AG04450 (cell line): ENCODE measurements around the gene ACYP2. TPM values are rescaled to one million over a fixed set of nuclear protein-coding genes. Genes with fewer than 3 reads are reported as not detected.

Experiments
- CTCF ChIA-PET: fragments of 300-600, 350-600 bp; formaldehyde crosslinking; extraction: SDS; loops from one replicate; lab custom pipeline; 2022; ENCODE audit warnings: antibody characterized with exemption, inconsistent platforms; lab: Charles Lee
- POLR2A ChIA-PET: fragments of 350-600 bp; formaldehyde crosslinking; extraction: SDS; loops from one replicate; lab custom pipeline; 2021; ENCODE audit warnings: antibody characterized with exemption, inconsistent platforms; lab: Yijun Ruan, JAX
- DNase-seq: peaks from one replicate; pipeline ENCODE4 v3.0.0-alpha.2; 2011; ENCODE audit warnings: low read depth, low spot score
- H3K27ac ChIP-seq: one replicate; pipeline ENCODE4 v1.5.1; 2012; ENCODE audit warnings: low read depth, low read length, control low read depth
- H3K27me3 ChIP-seq: one replicate; pipeline ENCODE4 v1.6.0; 2012; ENCODE audit warnings: low read length; ENCODE audit not compliant: control insufficient read depth, insufficient read depth
- H3K4me3 ChIP-seq: 2 replicates; pipeline ENCODE4 v1.5.1; 2011; ENCODE audit warnings: mild to moderate bottlenecking, low read depth, low read length, control low read depth
- H3K9me3 ChIP-seq: 2 replicates; pipeline ENCODE4 v1.5.1; 2012; ENCODE audit warnings: low read length; ENCODE audit not compliant: control insufficient read depth, insufficient read depth
- CTCF ChIP-seq: IDR thresholded peaks from 2 replicates; pipeline ENCODE4 v1.5.1; 2011; ENCODE audit warnings: low read depth, low read length, control low read depth, inconsistent platforms
- polyA plus RNA-seq: library from polyadenylated mRNA; depleted of rRNA; stranded (reverse); fragments of >200 nt; gene quantifications from 2 replicates; pipeline ENCODE4 v1.2.3, GENCODE V29; 2011

Gene ACYP2
- polyA plus RNA-seq, 1 experiment = 8.1 TPM

- Histone ChIP-seq H3K9me3 (no peaks in the 10 kb centered on the region), H3K4me3 (peak overlapping the region; percentile 70), H3K27ac (no peak overlapping the region), H3K27me3 (no peaks in the 10 kb centered on the region)
- ChIA-PET POLR2A (no interaction called here), CTCF (no interaction called here)
- TF ChIP-seq CTCF = 0 out of 2 replicates have a peak, but pooled peaks have one; percentile 2
- DNase-seq = no peak
Measured at GRCh38 chr2:54330926-54331835, 215.8 kb downstream of the ACYP2 start.

GRCh38 chr2:54332386-54332785 is 217.0 kb downstream of the ACYP2 start:
- H3K27me3 ChIP-seq = no peaks in the 10 kb centered on the region
- no peak for TF ChIP-seq CTCF
- POLR2A ChIA-PET = no interaction called here
- H3K27ac ChIP-seq = no peak overlapping the region
- CTCF ChIA-PET = no interaction called here
- DNase-seq = no peak
- H3K4me3 ChIP-seq = no peak overlapping the region
- H3K9me3 ChIP-seq = no peaks in the 10 kb centered on the region

GRCh38 chr2:54336136-54336976 is 220.9 kb downstream of the ACYP2 start:
- TF ChIP-seq CTCF = no peak
- CTCF ChIA-PET = interaction anchor here (0.6 to 2.0 kb wide), 4 partner anchors 184 to 368 kb away, joined by 3 to 6 read pairs (median 3); no protein-coding TSS in a partner anchor
- Histone ChIP-seq H3K27ac (no peak overlapping the region), H3K27me3 (no peaks in the 10 kb centered on the region), H3K9me3 (no peaks in the 10 kb centered on the region), H3K4me3 (no peak overlapping the region)
- POLR2A ChIA-PET = interaction anchor here (1.0 to 1.4 kb wide), 8 partner anchors 24 to 222 kb away, joined by 3 to 9 read pairs (median 4); no protein-coding TSS in a partner anchor
- DNase-seq = peak; percentile 66

- no peak for DNase-seq
- H3K27me3 ChIP-seq = no peaks in the 10 kb centered on the region
- ChIA-PET CTCF (interaction anchor here (0.6 to 2.0 kb wide), 6 partner anchors 155 to 368 kb away, joined by 3 to 6 read pairs (median 3); no protein-coding TSS in a partner anchor), POLR2A (interaction anchor here (1.0 to 1.4 kb wide), 6 partner anchors 65 to 222 kb away, joined by 3 to 6 read pairs (median 4); no protein-coding TSS in a partner anchor)
- H3K27ac ChIP-seq = no peak overlapping the region
- H3K9me3 ChIP-seq = no peaks in the 10 kb centered on the region
- no peak for TF ChIP-seq CTCF
- no peak overlapping the region for H3K4me3 ChIP-seq
Measured at GRCh38 chr2:54336977-54337255, 221.5 kb downstream of the ACYP2 start.
